GM13976 (cell line): ENCODE results near the gene XXYLT1.

Source experiments
- DNase-seq: peaks from one replicate; pipeline ENCODE4 v3.0.0; 2012; ENCODE audit warnings: low spot score
- in situ Hi-C: fragments of 300-500 bp; cut with MboI; formaldehyde crosslinking; loops from one replicate; pipeline ENCODE4 v1.12.0; 2022; ENCODE audit warnings: low sequenced_read_pairs, mixed read lengths, inconsistent platforms; ENCODE audit not compliant: unreplicated experiment
- TF ChIP-seq, protein P1 (sequence below): IDR thresholded peaks from 2 replicates; pipeline ENCODE4 v1.5.1; 2012; ENCODE audit warnings: borderline replicate concordance, mild to moderate bottlenecking; ENCODE audit not compliant: insufficient read depth; ENCODE audit errors: extremely low read depth, missing control alignments, control extremely low read depth

XXYLT1 gene

DNA sequence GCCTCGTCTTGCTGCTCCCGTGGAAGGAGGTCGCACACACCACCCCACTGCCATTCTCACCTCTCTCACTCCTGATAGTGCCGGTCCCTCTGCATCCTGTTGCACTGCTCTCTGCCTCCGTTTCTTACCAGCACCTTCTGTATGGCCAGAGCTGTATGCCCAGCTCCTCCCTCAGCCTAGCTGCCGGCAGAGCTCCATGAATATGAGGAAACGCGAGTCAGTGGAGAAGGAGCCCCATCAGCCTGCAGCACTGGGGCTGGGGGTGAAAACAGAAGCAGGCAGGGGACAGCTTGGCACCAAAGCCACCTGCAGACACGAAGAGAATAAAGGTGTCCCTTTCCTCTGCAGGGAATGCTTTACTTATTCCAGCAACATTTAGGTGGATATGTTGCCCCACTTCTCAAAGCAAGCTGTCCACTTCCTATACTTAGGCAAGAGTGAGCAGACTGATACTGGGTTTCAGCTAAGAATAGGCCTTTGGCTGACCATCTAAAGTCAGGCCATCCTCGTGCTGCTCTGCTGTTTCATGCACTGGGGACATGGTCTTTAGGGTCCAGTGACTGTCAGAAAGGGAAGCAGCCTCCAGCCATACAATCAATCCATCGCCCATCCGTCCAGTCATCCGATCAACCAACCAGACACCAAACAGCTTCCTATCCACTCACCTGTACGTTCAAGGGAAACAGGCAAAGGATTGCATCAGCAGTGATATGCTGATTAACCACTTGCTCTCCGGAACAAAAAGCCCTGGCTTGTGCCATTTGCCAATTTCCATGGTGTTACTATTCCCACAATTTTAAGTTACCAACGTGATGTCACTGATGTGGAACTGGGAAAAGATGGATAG lies 222.7 kb downstream of the XXYLT1 start:
- TF ChIP-seq, protein P1, sequence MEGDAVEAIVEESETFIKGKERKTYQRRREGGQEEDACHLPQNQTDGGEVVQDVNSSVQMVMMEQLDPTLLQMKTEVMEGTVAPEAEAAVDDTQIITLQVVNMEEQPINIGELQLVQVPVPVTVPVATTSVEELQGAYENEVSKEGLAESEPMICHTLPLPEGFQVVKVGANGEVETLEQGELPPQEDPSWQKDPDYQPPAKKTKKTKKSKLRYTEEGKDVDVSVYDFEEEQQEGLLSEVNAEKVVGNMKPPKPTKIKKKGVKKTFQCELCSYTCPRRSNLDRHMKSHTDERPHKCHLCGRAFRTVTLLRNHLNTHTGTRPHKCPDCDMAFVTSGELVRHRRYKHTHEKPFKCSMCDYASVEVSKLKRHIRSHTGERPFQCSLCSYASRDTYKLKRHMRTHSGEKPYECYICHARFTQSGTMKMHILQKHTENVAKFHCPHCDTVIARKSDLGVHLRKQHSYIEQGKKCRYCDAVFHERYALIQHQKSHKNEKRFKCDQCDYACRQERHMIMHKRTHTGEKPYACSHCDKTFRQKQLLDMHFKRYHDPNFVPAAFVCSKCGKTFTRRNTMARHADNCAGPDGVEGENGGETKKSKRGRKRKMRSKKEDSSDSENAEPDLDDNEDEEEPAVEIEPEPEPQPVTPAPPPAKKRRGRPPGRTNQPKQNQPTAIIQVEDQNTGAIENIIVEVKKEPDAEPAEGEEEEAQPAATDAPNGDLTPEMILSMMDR: no peak
- DNase-seq: no peak
- in situ Hi-C loops: no loop called here

DNA sequence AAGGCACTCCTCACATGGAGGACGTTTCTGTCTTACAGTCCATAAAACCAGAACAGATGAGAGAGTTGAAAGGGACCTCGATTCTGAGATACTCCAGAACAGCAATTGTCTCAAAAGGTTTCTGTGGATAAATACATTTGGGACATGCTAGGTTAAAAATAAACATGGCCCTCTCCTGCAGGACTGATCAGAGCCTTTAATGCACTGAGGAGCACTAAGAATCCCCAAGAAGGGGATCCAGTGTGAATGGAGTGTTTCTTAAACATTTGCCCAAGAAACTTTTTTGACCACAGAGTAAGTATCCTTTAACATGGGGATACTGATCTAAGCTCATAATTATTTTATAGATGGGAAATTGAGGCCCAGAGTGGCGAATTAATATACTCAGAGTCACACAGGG lies 223.4 kb downstream of the XXYLT1 start:
- TF ChIP-seq, protein P1: no peak
- DNase-seq: no peak
- in situ Hi-C loops: no loop called here

DNA sequence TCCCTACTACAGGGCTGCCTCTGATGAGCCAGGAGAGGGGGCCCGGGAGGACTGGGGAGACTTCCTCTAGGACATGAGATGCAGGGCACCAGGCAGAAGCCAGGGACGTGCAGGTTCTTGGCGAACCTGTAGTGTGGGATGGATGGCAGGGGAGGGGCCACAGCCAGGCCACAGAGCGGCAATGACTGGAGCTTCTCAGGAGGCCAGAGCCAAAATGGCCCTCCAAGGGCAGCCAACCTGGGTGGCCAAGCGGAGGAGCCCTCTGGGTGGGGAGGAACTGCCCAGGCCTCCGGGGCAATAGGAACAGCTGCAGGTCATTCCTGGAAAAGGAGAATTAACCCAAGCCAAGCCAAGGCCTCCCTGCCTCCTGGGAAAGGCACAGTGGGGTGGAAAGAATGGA lies 224.5 kb downstream of the XXYLT1 start:
- TF ChIP-seq, protein P1: no peak
- in situ Hi-C loops: no loop called here
- DNase-seq: no peak

DNA sequence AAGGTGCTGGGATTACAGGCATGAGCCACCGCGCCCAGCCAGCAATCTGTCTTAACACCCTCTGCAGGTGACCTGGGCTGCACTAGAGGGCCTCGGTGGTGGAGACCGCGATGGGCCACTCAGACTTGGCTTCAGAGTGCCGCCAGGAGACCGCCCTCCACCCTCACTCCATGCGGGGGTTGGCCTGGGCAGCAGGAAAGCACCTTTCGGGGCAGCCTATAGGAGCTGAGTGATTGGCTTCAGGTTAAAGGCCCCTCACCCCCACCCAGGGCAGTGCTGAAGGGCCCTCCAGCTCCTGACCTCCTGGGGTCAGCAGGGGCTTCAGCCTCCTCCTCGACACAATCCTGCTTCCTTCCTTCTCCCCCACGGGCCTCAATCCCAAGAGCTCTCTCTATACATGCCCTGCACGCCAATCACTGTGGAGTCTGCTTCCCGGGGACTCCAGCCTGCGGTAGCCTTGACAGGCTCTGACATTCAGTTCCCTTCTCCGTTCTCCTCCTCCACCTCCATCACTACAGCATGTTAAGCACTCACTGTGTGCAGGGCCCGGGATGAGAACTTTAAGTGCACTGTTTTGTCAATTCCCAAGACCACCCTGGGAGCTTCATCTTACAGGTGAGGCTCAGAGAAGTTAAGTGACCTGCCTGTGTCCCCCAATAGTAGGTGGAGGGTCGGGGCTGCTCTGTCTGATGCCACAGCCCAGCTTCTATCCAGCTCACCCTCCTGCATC lies 225.3 kb downstream of the XXYLT1 start:
- in situ Hi-C loops: no loop called here
- TF ChIP-seq, protein P1: no peak
- DNase-seq: no peak

DNA sequence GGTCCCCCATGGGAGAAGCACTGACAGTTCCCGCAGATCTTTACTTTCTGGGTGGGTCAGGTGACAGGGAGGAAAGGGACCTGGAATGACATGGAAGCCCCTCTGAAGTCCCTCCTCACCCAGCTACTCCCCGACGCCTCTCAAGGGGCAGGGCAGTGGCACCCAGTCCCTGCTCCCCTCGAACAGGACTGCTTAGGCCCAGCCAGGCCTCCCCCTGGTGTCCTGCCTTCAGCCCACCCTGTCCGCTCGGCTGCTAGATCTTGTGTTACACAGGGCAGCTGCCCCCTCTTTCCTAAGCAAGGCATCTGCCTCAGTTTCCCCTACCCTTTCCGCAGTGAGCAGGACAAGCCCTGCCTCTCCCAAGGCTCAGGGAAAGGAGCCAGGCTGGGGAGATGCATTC lies 226.5 kb downstream of the XXYLT1 start:
- in situ Hi-C loops: no loop called here
- TF ChIP-seq, protein P1: no peak
- no peak for DNase-seq

DNA sequence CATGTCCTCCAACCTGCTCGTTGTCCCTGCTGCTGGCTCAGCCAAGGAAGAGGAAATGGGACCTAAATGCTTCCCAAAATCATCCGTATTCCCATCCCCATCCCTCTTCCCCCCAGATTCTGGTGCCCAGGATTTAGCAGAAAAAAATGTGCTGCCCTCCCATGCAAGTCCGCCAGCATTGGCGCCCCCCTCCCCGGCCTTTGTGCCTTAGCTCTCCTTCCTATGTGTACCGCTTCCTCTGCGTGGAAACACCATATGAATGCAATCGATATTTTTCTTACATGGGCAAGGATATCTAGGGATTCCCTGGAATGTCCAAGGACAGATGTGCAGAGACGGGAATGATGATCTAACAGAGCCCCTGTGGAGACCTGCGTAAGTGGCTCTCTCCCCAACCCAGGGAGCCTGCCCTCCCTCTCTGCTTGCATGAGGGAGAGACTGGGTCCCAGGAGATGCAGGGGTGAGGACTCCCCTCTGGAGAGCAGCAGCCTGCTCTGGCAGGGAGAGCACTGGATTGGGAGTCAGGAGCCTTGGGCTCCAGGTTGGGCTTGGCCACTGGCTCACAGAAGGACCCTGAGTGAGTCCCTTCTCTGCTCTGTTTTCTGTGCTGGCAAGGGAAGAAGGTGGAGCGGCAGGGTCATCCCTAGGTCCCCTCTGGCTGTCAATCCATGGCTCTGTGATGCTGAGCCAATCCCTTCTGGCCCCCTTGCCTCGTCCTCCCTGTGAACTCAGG lies 227.2 kb downstream of the XXYLT1 start:
- in situ Hi-C loops: no loop called here
- TF ChIP-seq, protein P1: no peak
- no peak for DNase-seq
